ENCODE data around the gene HPS3.
"Not testable (repeated sequence)": the region's sequence is repeated elsewhere in the genome, so short reads cannot be mapped to it uniquely, and the experiment has no call there.

The HPS3 gene, protein sequence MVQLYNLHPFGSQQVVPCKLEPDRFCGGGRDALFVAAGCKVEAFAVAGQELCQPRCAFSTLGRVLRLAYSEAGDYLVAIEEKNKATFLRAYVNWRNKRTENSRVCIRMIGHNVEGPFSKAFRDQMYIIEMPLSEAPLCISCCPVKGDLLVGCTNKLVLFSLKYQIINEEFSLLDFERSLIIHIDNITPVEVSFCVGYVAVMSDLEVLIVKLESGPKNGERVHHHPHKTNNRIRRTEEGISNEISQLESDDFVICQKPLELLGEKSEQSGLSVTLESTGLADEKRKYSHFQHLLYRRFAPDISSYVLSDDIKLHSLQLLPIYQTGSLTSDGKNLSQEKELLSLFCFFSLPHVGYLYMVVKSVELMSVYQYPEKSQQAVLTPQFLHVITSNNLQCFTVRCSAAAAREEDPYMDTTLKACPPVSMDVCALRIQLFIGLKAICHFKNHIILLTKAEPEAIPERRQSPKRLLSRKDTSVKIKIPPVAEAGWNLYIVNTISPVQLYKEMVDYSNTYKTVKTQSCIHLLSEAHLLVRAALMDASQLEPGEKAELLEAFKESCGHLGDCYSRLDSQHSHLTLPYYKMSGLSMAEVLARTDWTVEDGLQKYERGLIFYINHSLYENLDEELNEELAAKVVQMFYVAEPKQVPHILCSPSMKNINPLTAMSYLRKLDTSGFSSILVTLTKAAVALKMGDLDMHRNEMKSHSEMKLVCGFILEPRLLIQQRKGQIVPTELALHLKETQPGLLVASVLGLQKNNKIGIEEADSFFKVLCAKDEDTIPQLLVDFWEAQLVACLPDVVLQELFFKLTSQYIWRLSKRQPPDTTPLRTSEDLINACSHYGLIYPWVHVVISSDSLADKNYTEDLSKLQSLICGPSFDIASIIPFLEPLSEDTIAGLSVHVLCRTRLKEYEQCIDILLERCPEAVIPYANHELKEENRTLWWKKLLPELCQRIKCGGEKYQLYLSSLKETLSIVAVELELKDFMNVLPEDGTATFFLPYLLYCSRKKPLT

DNA sequence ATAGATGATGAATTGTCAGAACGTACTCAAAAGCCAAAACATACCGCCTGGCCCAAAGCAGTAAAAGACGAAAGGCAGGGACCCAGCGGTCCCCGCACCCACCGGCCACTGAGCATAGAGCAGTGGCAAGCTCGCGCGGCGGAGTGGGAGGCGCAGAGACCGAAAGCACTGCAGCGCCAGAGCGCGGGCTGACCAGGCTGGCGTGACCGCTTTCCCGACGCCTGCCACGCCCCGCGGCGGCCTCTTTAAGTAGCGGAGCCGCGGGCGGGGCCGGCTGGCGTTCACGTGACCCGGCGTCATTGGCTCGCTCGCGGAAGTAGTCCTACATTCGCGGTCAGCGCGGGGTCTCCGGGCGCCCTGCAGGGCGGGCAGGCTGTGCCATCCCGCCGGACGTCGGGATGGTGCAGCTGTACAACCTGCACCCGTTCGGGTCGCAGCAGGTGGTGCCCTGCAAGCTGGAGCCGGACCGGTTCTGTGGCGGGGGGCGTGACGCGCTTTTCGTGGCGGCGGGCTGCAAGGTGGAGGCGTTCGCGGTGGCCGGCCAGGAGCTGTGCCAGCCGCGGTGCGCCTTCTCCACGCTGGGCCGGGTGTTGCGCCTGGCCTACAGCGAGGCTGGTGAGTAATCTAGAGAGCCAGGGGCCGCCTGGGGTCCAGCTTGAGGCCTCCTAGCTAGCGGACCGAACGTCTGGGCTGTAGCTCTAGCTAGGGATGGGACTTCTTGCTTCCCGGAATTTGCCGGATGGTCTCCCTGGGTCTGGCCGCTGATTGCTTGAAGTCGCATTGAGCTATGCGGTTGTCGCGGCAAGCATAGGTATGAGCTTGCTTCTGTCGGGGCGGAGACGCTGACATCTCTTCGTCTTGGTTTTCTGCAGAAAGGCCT is at the start of gene HPS3:
Gene HPS3, plus strand, starts transcription at position 313 of the 880 bp plus-strand sequence. Its CDS starts 86 bp downstream, at position 399.
- peak; percentile 52 to 62 (median 56) for DNase-seq (ENCODE audit: low read depth in 3 of 3)

DNA sequence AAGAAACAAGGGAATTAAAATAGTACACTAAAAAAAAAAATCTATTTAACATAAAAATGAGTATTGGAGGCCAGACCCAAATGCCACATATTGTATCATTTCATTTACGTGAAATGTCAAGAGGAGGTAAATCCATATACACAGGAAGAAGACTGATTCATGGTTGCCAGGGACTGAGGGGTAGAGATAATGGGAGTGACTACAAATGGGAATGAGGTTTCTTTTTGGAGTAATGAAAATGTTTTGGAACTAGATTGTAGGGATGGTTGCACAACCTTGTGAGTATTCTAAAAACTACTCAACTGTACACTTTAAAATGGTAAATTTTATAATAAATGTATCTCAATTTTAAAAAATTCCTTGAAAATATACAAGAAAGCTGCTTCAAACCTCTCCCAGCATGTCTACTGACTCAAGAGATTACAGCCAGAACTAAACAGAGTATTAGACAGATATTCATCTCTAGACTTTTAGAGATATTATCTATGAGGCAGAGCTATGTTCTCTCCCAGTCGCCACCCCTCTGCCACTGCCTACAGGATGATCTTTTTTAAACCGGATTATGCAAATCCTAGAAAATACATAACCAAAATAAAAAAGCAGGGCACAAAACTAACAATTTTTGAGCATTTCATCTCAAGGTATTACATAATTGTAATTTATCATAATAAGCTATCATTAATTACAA is 49.3 kb upstream of the HPS3 start:
- DNase-seq (ENCODE audit: low read depth in 3 of 3) = no peak

DNA sequence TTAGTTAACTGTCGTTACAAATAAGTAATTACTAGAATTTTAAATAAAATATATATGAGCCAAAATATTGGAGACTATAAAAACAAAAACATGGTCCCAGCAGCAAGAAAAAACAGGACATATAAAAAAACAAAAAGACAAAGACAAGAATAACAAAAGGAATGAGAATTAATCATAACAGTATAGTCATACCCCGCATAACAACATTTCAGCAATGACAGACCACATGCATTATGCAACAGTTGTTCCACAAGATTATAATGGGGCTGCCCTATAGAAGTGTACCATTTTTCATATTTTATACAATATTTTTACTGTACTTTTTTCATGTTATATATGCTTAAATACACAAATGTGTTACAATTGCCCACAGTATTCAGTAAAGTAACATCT is 48.7 kb upstream of the HPS3 start:
- DNase-seq (ENCODE audit: low read depth in 3 of 3) = no peak

DNA sequence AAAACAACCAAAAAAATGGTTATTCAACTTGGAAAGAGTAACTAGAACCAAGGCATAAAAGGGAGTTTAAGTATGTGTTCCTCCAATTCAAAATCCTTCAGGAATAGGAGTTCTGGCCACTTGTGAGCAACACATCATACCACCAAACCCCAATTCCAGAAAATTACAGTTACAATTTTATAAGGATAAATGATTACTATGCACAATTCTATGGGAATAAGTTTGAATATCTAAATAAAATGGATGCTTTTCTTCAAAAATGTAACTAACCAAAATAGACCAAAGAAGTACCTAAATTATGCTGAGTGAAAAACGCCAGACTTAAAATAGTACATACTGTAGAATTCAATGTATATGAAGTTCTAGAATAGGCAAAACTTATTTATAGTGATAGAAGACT is 47.7 kb upstream of the HPS3 start:
- DNase-seq (ENCODE audit: low read depth in 3 of 3) = no peak

DNA sequence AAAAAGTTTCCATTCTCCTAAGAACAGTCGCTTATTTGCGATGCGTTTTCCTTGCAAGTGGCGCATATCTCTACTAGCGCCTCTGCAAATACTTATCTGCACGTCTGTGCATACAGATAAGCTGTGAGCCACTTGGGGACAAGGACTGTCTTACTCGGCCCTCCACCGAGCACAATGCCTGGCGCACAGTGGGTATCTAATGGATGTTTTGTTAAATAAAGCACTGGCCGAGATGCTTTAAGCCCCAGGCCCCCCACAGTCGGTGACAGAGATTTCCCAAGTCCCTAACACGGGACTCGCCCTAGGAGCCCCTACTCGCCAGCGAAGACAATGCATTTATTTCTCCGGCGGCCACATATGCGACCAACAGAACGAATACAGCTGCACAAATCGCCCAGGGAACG is 43.6 kb upstream of the HPS3 start:
- DNase-seq (ENCODE audit: low read depth in 3 of 3) = no peak

DNA sequence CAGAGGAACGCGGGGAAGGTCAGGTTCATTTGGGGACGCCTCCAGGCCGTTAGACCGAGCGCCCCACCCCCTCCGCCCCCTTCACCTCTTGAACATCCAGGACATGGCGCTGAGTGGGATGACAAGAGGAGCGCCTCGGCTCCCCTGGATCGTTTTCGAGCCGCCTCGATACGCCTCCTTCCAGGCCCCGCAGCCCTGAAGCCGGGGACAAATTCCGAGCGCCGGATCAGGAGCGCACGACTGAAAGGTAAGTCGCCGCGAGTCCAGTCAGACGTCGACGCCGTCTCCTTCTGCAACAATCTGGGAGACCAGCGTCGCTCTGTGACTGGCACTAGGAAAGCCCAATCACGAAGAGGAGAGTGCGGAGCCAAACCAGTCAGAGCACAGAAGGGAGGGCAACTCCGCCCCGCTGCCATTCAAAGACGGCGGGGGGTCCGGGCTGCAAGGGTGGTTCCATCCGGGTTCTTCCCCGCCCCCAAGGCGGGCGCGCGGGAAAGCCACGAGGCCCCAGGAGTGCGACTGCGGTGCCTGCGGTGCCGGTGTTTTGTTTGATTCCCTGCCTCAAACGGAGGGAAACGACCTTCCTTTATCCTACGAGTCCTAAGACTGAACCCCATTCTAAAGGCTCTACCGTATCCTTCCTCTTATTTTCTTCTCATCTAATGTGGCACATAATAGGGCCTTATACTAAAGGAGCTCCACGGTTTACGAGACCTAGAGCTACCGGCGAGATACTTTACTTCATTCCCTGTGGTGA is 43.0 kb upstream of the HPS3 start, which contains the start of gene HLTF:
Gene HLTF, minus strand, starts transcription at position 302 of the 757 bp plus-strand sequence. Its CDS starts 197 bp downstream, at position 105.
- peak; percentile 75 to 86 (median 85) for DNase-seq (ENCODE audit: low read depth in 3 of 3)

DNA sequence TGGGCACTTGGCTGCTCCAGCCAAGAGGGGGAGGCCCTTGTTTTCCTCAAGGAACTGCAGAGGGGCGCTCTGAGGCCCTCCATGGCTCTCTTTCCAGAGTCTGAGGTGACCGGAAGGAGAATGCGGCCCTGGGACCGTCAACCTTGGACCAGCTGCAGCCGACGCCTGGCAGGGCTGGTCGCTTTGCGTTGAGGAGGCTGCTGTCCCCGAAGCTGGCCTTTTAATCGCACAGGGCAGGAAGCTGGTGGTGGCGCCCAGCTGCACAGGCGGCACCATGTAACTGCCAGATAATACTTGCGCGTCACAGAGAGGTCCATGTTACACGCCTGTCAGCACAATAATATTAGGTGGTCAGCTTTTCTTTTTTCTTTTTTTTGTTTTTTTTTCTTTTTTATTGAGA is 42.2 kb upstream of the HPS3 start:
- DNase-seq (ENCODE audit: low read depth in 3 of 3) = no peak

DNA sequence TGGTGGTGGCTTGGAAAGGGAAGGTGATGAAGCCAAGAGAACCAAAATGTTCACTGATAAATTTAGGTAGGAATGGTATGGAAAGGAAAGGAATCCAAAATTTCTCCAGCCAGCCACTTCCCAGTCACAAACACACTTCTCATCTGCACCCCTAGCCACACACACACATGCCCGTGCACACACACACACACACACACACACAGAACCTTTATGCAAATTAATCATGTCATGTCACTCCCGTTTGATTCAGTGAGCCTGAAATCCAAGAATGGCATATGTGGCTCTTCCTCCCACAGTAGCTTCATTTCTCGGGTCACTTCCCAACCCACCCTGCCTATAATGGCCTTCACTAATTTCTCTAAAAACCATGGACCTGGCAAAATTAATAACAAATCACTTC is 40.0 kb upstream of the HPS3 start:
- DNase-seq (ENCODE audit: low read depth in 3 of 3) = no peak

DNA sequence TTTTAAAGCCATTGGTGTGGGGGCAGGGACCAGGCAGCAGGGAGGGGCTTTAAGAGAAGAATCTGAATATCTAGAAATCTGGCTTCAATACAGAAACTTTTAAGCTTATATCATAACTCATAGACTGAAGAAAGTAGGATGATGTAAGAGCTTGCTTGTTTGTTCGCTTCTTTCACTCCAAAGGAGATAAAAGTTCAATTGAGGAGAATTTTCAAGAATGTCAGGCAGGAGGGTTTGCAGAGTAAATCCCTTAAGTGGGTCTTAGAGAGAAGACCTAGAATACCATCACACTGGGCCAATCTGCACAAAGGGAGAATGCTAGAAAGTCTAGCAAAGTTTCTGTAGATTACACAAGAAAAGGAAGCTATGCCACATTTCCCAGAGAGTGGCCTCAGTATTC is 39.0 kb upstream of the HPS3 start:
- DNase-seq (ENCODE audit: low read depth in 3 of 3) = no peak

DNA sequence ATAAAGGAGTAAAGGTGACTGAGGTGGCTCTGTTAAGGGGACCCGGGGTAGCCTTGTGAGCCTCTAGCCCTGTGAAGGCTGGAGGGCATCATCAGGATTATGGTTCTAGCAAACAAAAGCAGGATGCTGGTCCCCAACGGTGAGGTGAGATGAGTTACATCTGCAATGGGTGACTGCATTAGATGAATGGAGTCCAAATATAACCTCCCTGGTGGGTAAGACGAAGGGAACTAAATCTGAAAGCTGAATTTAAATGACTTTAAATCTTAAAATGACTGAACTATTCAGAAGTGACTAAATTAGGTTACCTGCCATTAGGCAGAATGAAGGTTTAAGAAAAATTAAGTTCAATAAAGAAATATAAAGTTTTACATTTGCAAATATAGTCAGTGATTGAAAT is 38.5 kb upstream of the HPS3 start:
- DNase-seq (ENCODE audit: low read depth in 3 of 3) = no peak

DNA sequence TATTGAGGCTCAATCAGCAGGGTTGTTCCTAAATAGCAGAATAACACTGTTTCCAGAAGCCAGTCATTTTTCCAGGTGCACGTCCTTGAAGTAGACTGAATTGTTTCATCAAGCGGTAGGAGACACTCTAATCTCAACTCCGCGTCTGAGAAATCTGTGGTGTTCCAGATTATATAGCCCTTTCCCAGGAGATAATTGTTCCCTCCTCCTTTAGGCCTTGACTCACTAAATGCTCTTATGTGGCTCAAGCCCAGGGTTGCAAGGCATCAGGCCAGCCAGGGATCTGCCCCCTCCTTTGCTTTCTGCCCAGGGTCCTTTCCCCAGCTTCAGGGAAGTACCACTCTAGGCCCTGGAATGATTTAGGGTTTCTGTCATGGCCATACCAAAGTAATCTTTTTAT is 37.5 kb upstream of the HPS3 start:
- no peak for DNase-seq (ENCODE audit: low read depth in 3 of 3)

DNA sequence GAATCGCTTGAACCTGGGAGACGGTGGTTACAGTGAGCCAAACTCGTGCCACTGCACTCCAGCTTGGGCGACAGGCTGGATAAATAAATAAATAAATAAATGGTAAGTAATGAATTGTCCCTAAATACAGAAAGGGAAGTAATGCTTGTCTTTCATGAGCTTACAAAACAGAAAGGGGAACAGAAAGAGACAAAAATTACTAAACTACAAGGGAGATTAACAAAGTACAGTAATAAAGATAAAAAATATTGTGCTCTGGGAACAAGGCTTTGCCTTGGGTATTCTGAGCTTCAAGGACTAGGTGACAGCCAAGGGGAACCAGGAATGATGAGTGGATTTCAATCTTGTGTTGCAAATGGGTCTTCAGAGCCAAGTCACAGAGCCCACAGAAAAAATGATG is 34.0 kb upstream of the HPS3 start:
- DNase-seq (ENCODE audit: low read depth in 3 of 3) = no peak

DNA sequence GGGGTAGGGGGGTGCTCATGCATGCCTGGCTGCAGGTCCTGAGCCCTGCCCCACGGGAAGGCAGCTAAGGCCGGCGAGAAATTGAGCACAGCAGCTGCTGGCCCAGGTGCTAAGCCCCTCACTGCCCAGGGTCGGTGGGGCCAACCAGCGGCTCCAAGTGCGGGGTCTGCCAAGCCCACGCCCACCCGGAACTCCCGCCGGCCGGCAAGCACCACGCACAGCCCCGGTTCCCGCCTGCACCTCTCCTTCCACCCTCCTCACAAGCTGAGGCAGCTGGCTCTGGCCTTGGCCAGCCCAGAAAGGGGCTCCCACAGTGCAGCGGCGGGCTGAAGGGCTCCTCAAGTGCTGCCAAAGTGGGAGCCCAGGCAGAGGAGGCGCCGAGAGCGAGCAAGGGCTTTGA is 31.5 kb upstream of the HPS3 start:
- DNase-seq (ENCODE audit: low read depth in 3 of 3) = not testable (repeated sequence)

DNA sequence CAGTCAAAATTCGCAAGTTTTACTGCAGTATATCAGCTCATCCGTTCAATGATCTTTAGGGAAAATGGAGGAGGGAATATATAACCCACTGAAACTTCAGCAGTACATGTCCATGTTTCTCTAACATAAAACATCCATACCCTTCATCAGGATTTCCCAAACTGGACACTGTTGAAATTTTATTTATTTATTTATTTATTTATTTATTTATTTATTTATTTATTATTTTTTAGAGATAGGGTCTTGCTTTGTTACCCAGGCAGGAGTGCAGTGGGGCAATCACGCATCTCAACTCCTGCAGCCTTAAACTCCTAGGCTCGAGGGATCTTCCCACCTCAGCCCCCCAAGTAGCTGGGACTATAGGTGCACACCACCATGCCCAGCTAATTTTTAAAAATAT is 28.3 kb upstream of the HPS3 start:
- no peak for DNase-seq (ENCODE audit: low read depth in 3 of 3)

DNA sequence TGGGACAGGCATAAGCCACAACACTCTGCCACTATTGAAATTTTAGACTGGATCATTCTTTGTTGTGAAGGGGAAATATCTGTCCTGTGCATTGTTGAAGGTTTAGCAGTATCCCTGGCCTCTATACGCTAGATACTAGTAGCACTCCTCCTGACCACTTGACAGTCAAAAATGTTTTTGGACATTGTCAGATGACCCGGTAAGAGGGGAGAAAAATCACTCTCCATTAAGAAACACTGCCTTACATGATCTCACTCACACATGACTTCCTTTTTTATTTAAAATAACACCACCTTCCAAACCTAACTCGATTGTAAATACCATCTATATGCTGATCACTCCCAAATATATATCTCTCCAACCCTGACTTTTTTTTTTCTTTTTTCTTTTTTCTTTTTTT is 27.8 kb upstream of the HPS3 start:
- DNase-seq (ENCODE audit: low read depth in 3 of 3) = no peak

DNA sequence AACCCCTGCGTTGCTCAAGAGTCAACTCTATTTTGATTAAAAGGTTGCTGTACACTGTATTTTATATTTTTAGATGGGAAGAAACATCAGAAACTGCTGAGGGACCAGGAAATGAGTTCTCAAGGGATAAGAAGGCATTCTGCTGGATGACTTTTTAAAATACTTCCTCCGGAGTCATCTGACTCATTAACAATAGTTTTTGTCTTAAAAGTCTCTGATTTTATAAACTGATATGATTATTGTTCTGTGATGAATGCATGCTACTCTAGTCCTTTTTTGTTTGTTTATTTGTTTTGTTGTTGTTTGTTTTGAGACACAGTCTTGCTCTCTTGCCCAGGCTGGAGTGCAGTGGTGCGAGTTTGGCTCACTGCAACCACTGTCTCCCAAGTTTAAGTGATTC is 25.0 kb upstream of the HPS3 start:
- DNase-seq (ENCODE audit: low read depth in 3 of 3) = no peak

DNA sequence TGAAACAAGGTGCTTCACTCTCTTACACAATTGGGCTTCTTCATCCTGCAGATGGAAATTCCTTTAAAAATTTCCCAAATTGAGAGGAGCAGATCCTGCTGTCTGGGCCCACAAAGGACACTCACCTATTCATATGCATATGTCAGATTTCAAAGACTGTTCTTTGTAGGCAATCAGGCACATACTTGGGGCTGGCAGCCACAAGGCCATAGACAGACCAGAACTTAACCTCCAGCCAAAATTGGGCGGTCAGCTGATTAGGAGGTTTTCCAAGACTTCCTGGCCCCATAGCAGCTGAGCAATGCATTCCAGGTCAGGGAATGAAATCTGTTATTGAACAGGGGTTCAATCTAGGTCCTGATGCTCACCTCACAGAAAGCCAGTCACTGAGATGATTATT is 15.0 kb upstream of the HPS3 start:
- no peak for DNase-seq (ENCODE audit: low read depth in 3 of 3)

DNA sequence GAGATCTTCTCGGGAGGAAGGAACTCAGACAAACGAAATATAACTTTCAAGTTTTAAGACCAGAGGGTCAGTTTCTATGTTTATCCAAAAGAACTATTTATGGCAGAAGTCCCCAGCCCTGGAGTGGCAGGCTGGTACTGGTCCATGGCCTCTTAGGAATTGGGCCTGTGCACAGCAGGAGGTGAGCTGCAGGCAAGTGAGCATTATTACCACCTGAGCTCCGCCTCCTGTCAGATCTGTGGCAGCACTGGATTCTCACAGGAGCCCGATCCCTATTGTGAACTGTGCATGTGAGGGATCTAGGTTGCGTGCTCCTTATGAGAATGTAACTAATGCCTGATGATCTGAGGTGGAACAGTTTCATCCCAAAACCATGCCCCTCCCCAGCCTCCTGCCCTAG is 14.3 kb upstream of the HPS3 start:
- DNase-seq (ENCODE audit: low read depth in 3 of 3) = no peak

DNA sequence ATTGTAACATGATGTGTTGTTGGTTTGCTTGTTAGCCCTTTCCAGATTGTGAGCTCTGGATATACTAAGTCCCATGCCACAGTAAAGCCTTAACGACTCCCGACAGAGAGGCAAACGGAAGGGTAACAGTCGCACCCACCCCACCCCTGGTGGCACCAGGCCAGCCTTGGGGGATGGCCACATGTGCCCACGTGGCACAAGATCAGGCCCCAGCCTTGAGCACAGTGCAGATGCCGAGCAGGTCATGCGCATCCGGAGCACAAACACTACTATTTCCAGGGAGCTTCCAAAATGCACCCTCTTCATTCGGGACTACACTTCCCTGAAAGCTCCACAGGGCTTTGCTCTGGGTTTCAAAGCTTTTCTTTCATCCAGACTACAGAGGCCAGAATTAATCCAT is 10.7 kb upstream of the HPS3 start:
- no peak for DNase-seq (ENCODE audit: low read depth in 3 of 3)

DNA sequence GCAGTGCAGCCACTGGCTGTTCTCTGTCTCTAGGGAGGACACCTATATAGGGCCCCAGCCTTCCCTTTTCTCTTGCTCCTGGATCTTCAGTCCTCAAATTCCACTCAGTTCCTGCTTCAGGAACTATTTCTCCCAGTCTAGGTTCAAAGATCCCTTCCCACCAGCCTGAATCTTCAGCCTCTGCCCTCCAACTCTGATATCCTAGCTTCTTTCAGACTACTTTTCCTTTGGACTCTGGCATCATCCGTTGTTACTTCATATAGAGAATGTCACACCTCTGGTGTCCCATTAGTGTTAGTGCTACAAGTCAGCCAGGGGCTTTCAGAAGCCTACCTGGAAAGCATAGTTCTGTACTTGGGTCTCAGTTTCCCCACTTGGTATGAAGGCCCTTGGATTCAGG is 10.0 kb upstream of the HPS3 start:
- DNase-seq (ENCODE audit: low read depth in 3 of 3) = no peak
